Prostate gland (tissue), 2 donors: Measurements from ENCODE around the gene WNK2. TPM values are rescaled to one million over a fixed set of nuclear protein-coding genes. Genes with fewer than 3 reads are reported as not detected.

Experiments used
- DNase-seq: peaks from one replicate; pipeline ENCODE4 v3.0.0-alpha.2; 2019; ENCODE audit warnings: low spot score
- H3K27ac ChIP-seq, 2 donors: fragments of 200-600 bp; sonication (generic); 2 replicates each; pipeline ENCODE4 v1.5.1; 2017 to 2019
- H3K27me3 ChIP-seq: fragments of 200-600 bp; sonication (generic); replicated peaks from 2 replicates; pipeline ENCODE4 v1.5.1; 2019; ENCODE audit not compliant: insufficient read depth
- H3K36me3 ChIP-seq, 2 donors: fragments of 200-600 bp; sonication (generic); 1 replicate in 1 of 2; 2 replicates in 1 of 2; pipeline versions ENCODE4 v1.5.1 to v1.8.1; 2017 to 2019
- H3K4me1 ChIP-seq: fragments of 200-600 bp; sonication (generic); replicated peaks from 2 replicates; pipeline ENCODE4 v1.5.1; 2019
- H3K4me3 ChIP-seq, 2 donors: fragments of 200-600 bp; sonication (generic); 2 replicates each; pipeline ENCODE4 v1.5.1; 2017 to 2019
- H3K9me3 ChIP-seq: fragments of 200-600 bp; sonication (generic); 2 replicates; pipeline ENCODE4 v1.5.1; 2017
- POLR2A ChIP-seq: fragments of 450-650 bp; IDR thresholded peaks from one replicate; pipeline ENCODE4 v1.6.1; 2016; ENCODE audit warnings: antibody characterized with exemption, mild to moderate bottlenecking
- POLR2AphosphoS5 ChIP-seq: sonication (generic); formaldehyde crosslinking; IDR thresholded peaks from one replicate; pipeline ENCODE4 v1.6.1; 2017; ENCODE audit warnings: antibody characterized with exemption
- WGBS: methylation state at CpG from one replicate; pipeline ENCODE4 v1.1.5; 2018; 5-methylcytosine and 5-hydroxymethylcytosine counted together
- intact Hi-C: fragments of 100-400 bp; cut with DNase I; formaldehyde crosslinking; loops from one replicate; pipeline ENCODE4 v1.14.2; 2022
- total RNA-seq, 2 donors: library from RNA; depleted of rRNA; stranded (reverse); fragments of >200 nt; gene quantifications; one replicate each; pipeline ENCODE4 v1.1.0, GENCODE V29; 2016
- TF ChIP-seq, protein P1 (sequence below), 4 experiments: fragments of 200-600 bp in 2 of 4; fragments of 450-650 bp in 2 of 4; sonication (generic) in 2 of 4; IDR thresholded peaks; 1 replicate in 3 of 4; 2 replicates in 1 of 4; pipeline ENCODE4 v1.5.1; 2016 to 2019; ENCODE audit warnings: antibody characterized with exemption in 4 of 4, mild to moderate bottlenecking in 2 of 4, moderate library complexity in 2 of 4

Gene WNK2
- total RNA-seq, 2 donors from 2014 or later = 77.9 to 136 TPM

DNA sequence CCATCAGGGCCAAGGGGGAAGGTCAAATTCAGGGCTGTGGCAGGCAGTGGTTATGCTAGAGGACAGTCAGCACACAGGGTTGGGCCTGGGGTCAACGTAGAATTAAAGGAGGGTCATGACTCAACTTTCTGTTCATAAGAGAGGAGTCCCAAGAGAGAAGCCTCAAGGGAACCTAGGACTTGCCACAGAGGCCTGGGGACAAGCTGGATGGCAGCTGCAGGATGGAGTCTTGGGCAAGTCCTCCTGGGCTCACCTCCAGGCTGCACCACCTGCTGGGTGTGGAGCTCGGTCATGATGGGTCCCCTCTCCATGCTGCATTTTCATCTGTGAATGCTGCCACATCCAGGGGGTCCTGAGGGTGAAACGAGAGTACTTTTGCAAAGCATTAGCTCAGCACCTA, 9.0 kb upstream of the WNK2 start:
- no peak for DNase-seq
- 92% methylated on average over 3 of the region's 3 CpGs for WGBS
- Histone ChIP-seq H3K27ac (no peak overlapping the region), H3K36me3 (no peaks in the 10 kb centered on the region), H3K27me3 (no peaks in the 10 kb centered on the region), H3K9me3 (no peaks in the 10 kb centered on the region), H3K4me1 (no peaks in the 10 kb centered on the region), H3K4me3 (no peak overlapping the region)
- TF ChIP-seq POLR2A (no peak), POLR2AphosphoS5 (no peak)
- TF ChIP-seq, protein P1, sequence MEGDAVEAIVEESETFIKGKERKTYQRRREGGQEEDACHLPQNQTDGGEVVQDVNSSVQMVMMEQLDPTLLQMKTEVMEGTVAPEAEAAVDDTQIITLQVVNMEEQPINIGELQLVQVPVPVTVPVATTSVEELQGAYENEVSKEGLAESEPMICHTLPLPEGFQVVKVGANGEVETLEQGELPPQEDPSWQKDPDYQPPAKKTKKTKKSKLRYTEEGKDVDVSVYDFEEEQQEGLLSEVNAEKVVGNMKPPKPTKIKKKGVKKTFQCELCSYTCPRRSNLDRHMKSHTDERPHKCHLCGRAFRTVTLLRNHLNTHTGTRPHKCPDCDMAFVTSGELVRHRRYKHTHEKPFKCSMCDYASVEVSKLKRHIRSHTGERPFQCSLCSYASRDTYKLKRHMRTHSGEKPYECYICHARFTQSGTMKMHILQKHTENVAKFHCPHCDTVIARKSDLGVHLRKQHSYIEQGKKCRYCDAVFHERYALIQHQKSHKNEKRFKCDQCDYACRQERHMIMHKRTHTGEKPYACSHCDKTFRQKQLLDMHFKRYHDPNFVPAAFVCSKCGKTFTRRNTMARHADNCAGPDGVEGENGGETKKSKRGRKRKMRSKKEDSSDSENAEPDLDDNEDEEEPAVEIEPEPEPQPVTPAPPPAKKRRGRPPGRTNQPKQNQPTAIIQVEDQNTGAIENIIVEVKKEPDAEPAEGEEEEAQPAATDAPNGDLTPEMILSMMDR (IDR thresholded peaks at IDR 0.05) = no peak
- intact Hi-C loops = no loop called here

DNA sequence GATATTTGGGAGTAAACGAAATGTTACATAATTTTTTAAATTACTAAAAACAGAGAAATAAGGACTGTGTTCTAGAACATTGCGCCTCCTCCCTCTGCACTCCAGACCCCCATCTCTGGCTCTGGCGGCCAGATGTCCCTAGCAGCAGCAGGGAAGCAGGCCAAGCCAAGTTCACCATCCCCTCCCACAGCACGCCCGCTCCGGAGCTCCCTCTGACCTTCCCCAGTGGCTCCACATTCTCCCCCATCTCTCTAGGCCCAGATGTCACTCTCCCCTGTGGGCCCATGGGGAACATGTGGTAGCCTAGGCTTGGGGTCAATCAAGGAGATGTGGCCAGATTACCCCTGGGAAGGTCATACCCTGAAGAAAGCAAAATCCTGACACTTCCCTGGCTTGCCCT, 6.3 kb upstream of the WNK2 start:
- Histone ChIP-seq H3K4me3 (no peak overlapping the region), H3K9me3 (no peaks in the 10 kb centered on the region), H3K27me3 (no peaks in the 10 kb centered on the region), H3K36me3 (no peaks in the 10 kb centered on the region), H3K27ac (no peak overlapping the region), H3K4me1 (no peaks in the 10 kb centered on the region)
- WGBS = 89% methylated on average over 6 of the region's 6 CpGs
- no peak for DNase-seq
- intact Hi-C loops = no loop called here
- TF ChIP-seq POLR2A = no peak
- TF ChIP-seq, protein P1 (IDR thresholded peaks at IDR 0.05) = no peak
- no peak for TF ChIP-seq POLR2AphosphoS5

DNA sequence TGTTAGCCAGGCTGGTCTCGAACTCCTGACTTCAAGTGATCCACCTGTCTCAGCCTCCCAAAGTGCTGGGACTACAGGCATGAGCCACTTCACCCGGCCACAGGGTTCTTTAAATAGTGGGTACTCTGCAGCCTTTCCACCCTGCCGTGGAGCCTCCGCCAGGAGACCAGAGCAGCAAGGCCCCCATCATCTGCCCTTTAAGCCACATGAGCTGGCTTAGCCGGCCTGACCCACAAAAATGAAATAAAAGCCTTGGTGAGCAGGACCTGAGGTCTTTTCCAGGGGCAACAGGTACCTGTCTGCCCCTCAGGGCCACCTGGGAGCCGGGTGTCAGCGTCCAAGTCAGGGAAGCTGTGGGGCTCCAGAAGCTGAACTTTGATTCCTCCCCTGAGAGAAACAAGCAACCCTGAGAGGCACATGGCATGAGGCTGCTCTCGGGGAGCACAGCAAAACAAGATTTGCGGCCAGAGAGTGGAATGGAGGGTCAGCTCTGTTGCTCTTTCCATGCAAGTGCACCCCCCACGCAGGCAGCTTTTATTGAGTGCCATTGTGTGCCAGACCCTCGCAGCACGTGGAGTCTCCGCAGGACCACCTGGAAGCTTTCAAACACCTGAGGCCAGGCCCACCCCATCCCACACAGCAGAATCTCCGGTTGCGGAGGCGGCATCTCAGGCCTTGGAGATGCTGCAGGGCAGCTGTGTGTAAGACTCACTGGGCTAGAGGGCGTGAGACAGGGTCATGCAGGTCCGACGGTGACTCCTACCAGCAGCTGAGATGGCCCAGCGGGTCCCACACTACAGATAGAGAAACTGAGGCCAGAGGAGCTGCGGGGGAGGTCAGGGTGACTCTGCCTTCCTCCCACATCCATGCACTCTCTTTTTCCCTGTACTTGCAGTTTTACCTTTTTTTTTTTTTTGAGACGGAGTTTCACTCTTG, 4.8 kb upstream of the WNK2 start:
- WGBS = 95% methylated on average over 22 of the region's 22 CpGs
- no peaks in the 10 kb centered on the region for H3K27me3 ChIP-seq
- no peak overlapping the region for H3K4me3 ChIP-seq
- H3K36me3 ChIP-seq = no peaks in the 10 kb centered on the region
- intact Hi-C loops = no loop called here
- H3K27ac ChIP-seq = no peak overlapping the region
- H3K4me1 ChIP-seq = no peaks in the 10 kb centered on the region
- DNase-seq = no peak
- H3K9me3 ChIP-seq = no peaks in the 10 kb centered on the region
- TF ChIP-seq, protein P1 (IDR thresholded peaks at IDR 0.05) = no peak
- TF ChIP-seq POLR2A (no peak), POLR2AphosphoS5 (no peak)

GRCh38 chr9:93180938-93181337, 3.0 kb upstream of the WNK2 start:
- Histone ChIP-seq H3K9me3 (no peaks in the 10 kb centered on the region), H3K27me3 (no peaks in the 10 kb centered on the region), H3K27ac (no peak overlapping the region), H3K36me3 (no peaks in the 10 kb centered on the region), H3K4me3 (no peak overlapping the region), H3K4me1 (peaks cover 5% of the 10 kb centered on the region)
- intact Hi-C loops = no loop called here
- TF ChIP-seq POLR2A (no peak), POLR2AphosphoS5 (no peak)
- TF ChIP-seq, protein P1 (IDR thresholded peaks at IDR 0.05) = no peak
- WGBS = 93% methylated on average over 1 of the region's 1 CpG
- no peak for DNase-seq
